ENCODE data around the gene PROX1.

PROX1 gene

DNA sequence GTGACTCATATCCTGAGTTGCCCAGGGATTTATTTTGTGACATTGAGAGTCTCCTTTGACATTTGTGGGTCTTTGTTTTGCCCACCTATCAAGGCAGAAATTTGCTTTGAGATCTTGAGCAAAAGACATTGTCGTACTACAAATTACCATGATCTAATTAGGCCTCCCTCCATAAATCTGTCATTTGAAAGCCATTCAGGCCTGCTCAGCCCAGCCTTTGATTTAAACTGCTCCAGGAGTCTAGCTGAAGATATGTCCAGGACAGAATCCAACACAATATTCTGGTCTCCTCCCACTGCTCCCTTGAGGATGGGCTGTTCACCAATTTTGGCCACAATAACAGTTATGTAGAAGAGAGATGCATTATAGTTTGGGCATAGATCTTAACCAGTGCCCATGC is 86.7 kb downstream of the PROX1 start:
- H3K4me3 ChIP-seq (ENCODE audit: low read length) = no peak overlapping the region
- DNase-seq (ENCODE audit: low read depth) = no peak
- TF ChIP-seq, protein P1, sequence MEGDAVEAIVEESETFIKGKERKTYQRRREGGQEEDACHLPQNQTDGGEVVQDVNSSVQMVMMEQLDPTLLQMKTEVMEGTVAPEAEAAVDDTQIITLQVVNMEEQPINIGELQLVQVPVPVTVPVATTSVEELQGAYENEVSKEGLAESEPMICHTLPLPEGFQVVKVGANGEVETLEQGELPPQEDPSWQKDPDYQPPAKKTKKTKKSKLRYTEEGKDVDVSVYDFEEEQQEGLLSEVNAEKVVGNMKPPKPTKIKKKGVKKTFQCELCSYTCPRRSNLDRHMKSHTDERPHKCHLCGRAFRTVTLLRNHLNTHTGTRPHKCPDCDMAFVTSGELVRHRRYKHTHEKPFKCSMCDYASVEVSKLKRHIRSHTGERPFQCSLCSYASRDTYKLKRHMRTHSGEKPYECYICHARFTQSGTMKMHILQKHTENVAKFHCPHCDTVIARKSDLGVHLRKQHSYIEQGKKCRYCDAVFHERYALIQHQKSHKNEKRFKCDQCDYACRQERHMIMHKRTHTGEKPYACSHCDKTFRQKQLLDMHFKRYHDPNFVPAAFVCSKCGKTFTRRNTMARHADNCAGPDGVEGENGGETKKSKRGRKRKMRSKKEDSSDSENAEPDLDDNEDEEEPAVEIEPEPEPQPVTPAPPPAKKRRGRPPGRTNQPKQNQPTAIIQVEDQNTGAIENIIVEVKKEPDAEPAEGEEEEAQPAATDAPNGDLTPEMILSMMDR (IDR thresholded peaks at IDR 0.05; ENCODE audit: insufficient read depth, low read depth, low read length, missing control alignments) = no peak

DNA sequence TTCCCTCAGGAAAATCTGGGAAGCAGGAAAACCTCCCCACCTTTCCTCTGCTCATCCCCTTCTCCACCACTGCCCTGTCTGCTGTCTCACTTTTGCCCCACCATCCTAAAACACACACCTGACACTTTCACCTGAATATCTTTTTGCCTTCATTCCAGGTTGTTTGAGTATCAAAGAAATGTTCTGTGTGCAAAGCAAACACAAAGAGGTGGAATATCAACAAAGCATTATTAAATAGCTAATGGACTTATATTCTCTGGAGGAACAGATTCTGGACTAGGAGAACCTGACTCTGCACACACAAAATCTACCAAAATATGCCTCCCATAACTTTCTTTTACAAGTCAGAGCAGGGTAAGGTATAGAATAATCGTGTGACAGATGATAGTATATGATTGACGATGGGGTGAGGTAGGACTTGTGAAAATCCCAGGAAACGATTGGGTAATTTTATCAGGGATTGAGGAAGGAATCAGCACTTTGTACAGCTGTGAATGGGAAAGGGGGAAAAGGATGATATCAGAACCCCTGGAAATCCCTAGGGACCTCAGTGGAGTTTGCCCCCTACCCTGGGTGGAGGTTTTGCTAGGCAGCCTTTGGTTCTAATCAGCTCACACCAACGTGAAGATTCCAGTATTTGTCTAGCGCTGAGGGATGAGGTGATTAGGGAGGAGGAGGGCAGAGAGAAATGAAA is 87.7 kb downstream of the PROX1 start:
- H3K4me3 ChIP-seq (ENCODE audit: low read length) = no peak overlapping the region
- no peak for DNase-seq (ENCODE audit: low read depth)
- TF ChIP-seq, protein P1 (IDR thresholded peaks at IDR 0.05; ENCODE audit: insufficient read depth, low read depth, low read length, missing control alignments) = no peak

DNA sequence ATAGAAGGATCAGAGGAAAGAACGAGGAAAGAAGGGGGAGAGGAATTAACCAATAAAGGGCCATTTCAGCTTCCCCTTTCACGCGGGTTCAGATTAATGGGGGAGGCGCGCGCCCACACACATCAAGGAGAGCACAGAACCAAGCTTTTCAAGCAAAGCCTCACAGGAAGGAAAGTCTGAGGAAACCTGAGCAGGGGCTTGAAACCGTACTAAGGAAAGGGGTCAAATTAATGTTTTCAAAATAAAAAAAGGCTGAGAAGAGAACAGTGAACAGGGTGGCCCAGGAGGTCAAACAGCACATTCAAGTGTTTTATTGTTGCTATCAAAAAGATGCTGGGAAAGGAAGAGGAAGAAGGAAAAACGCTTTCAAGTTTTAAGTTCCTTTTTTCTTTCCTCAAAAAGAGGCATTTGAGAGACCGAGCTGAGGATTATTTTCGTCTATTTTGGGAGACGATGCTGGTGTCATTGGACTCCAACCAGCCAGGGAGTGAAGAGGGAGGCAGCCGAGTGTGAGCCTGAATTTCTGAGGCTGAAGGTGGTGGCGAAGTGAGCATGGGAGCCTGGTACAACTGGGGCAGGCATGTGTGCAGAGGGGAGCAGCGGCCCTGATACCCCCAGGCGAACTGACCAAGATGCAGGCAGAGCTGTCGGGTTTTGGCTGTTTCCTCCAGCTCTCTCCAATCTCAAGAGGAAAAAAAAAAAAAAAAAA is 88.4 kb downstream of the PROX1 start:
- TF ChIP-seq, protein P1 (IDR thresholded peaks at IDR 0.05; ENCODE audit: insufficient read depth, low read depth, low read length, missing control alignments) = no peak
- DNase-seq (ENCODE audit: low read depth) = no peak
- H3K4me3 ChIP-seq (ENCODE audit: low read length) = no peak overlapping the region

DNA sequence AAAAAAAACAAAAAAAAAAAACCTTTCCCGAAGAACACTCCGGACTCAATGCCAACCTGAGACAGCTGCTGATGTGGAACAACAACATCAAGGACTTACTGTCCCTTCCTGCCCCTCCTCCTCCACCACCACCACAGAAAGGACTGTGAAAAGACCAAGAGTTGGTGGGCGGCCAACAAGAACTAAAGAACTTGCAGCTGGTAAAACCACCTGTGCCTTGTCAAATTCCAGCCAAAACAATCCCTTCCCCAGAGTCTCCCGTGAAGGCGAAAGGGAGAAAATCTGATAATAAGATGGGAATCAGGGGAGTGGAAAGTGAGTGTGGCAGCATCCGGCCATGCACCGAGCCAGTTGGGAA is 88.9 kb downstream of the PROX1 start:
- no peak overlapping the region for H3K4me3 ChIP-seq (ENCODE audit: low read length)
- TF ChIP-seq, protein P1 (IDR thresholded peaks at IDR 0.05; ENCODE audit: insufficient read depth, low read depth, low read length, missing control alignments) = no peak
- no peak for DNase-seq (ENCODE audit: low read depth)

DNA sequence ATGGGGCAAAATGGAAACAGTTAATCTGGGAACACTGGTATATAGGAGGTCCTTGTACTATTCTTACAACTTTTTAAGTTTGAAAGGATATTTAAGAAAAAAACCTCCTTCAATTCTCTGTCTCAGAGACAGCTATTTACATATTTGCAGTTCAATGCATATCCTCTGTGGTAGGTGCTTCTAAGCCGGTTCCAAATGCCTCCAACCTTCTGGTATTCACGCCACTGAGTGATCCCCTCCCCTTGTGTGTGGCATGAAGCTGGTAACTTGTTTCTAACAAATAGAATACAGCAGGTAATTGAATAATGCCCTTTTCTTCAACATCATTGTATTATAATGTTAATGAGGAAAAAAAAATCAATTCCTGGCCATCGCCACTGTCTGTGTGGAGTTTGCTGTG is 91.2 kb downstream of the PROX1 start:
- no peak for DNase-seq (ENCODE audit: low read depth)
- TF ChIP-seq, protein P1 (IDR thresholded peaks at IDR 0.05; ENCODE audit: insufficient read depth, low read depth, low read length, missing control alignments) = no peak

DNA sequence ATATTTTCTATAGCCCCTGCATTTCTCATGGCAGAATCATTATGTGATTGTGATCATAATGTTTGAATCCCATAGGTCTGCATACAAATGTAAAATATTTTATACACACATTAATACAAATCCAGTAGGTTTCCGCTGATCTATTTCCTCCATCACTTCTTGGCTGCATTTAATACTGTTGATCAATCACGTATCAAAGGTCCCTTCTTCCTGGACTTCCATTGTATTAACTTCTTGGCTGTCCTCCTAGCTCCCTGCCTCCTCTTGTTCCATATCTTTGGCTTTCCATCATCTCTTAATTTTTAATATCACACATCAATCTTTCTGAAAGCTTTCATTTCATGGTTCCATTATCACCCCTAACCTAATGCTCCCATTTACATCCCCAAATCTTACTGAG is 97.6 kb downstream of the PROX1 start:
- no peak overlapping the region for H3K4me3 ChIP-seq (ENCODE audit: low read length)
- TF ChIP-seq, protein P1 (IDR thresholded peaks at IDR 0.05; ENCODE audit: insufficient read depth, low read depth, low read length, missing control alignments) = no peak
- no peak for DNase-seq (ENCODE audit: low read depth)

More for the DNA sequence above, 91.2 kb downstream of the PROX1 start:
- H3K4me3 ChIP-seq (ENCODE audit: low read length) = no peak overlapping the region
